ENCODE data around the gene GALK1.
"Not testable (repeated sequence)": the region's sequence is repeated elsewhere in the genome, so short reads cannot be mapped to it uniquely, and the experiment has no call there.

DNA sequence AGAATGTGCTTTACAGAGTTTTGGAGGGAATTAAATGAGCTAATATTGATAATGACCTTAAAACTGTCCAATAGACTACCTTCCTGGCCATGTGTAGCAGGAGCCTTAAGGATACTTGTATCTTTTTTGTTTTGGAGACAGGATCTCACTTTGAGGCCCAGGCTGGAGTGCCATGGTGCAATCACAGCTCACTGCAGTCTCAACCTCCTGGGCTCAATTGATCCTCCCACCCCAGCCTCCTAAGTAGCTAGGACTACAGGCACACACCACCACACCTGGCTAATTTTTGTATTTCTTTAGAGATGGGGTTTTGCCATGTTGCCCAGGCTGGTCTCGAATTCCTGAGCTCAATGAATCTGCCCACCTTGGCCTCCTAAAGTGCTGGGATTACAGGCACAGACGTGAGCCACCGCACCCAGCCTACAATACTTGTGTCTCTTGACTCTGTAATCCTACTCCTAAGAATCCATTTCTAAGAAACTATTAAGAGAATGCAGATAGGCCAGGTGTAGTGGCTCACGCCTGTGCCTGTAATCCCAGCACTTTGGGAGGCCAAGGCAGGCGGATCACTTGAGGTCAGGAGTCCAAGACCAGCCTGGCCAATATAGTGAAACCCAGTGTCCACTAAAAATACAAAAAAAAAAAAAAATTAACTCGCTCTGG lies 4.9 kb downstream of the GALK1 start:
- TF ChIP-seq CTCF (IDR thresholded peaks at IDR 0.05; ENCODE audit: low read depth, low read length, poor library complexity, severe bottlenecking); EZH2phosphoT487 (IDR thresholded peaks at IDR 0.05; ENCODE audit: borderline replicate concordance, low read length): not testable (repeated sequence)

Measured in DOHH2 (cell line).